Measurements from ENCODE around the gene KRT15.

Gene KRT15

DNA sequence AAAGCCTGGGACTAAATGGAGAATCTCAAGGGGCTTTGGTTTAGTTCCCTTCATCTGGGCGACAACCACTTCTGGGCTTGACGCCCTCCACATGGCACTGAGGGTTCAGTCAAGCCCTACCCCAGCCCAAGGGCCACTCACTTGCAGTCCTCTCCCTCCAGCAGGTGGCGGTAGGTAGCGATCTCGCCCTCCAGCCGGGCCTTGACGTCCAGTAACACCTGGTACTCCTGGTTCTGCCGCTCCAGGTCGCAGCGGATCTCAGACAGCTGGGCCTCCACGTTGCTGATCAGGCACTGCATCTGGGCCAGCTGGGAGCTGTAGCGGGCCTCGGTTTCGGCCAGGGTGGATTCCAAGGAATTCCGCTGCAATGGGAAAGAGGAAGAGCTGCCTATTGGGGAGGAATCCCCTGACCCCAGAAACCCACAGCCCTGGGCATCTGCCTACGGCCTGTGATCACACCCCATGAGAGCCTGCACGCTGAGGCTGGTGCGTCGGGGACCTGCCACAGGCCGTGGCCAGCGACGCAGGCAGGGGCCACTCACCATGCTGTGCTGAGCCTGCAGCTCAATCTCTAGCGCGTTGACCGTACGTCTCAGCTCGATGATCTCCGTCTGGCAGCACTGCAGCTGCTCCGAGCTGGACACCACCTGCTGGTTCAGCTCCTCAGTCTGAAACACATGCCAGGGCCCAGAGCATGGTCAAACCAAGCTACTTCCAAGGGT is 31.7 kb downstream of the KRT15 start:
- no peak for DNase-seq (ENCODE audit: insufficient read length, low spot score)
- TF ChIP-seq, protein P1, sequence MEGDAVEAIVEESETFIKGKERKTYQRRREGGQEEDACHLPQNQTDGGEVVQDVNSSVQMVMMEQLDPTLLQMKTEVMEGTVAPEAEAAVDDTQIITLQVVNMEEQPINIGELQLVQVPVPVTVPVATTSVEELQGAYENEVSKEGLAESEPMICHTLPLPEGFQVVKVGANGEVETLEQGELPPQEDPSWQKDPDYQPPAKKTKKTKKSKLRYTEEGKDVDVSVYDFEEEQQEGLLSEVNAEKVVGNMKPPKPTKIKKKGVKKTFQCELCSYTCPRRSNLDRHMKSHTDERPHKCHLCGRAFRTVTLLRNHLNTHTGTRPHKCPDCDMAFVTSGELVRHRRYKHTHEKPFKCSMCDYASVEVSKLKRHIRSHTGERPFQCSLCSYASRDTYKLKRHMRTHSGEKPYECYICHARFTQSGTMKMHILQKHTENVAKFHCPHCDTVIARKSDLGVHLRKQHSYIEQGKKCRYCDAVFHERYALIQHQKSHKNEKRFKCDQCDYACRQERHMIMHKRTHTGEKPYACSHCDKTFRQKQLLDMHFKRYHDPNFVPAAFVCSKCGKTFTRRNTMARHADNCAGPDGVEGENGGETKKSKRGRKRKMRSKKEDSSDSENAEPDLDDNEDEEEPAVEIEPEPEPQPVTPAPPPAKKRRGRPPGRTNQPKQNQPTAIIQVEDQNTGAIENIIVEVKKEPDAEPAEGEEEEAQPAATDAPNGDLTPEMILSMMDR (IDR thresholded peaks at IDR 0.05; ENCODE audit: insufficient read depth, missing control alignments): peak; percentile 41
- FAIRE-seq: no peak

DNA sequence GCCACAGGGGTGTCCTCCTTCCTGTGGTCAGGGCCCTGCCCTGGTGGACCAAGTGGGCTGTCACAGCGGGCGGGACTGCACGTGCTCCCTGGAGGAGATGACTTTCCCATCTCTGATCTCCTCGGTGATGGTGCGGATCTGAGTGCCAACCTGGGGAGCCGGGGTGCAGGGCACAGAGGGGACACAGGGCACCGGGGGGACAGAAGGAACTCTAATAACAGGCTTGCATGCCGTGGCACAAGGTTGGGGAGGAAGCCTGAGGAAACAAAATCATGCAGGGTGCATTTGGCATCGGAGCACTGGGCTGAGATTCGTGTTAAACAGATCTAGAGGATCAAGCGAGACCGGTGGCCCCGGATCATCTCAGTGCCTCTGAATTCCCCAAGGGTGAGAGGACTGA is 32.4 kb downstream of the KRT15 start:
- TF ChIP-seq, protein P1 (IDR thresholded peaks at IDR 0.05; ENCODE audit: insufficient read depth, missing control alignments): no peak
- FAIRE-seq: no peak
- no peak for DNase-seq (ENCODE audit: insufficient read length, low spot score)

DNA sequence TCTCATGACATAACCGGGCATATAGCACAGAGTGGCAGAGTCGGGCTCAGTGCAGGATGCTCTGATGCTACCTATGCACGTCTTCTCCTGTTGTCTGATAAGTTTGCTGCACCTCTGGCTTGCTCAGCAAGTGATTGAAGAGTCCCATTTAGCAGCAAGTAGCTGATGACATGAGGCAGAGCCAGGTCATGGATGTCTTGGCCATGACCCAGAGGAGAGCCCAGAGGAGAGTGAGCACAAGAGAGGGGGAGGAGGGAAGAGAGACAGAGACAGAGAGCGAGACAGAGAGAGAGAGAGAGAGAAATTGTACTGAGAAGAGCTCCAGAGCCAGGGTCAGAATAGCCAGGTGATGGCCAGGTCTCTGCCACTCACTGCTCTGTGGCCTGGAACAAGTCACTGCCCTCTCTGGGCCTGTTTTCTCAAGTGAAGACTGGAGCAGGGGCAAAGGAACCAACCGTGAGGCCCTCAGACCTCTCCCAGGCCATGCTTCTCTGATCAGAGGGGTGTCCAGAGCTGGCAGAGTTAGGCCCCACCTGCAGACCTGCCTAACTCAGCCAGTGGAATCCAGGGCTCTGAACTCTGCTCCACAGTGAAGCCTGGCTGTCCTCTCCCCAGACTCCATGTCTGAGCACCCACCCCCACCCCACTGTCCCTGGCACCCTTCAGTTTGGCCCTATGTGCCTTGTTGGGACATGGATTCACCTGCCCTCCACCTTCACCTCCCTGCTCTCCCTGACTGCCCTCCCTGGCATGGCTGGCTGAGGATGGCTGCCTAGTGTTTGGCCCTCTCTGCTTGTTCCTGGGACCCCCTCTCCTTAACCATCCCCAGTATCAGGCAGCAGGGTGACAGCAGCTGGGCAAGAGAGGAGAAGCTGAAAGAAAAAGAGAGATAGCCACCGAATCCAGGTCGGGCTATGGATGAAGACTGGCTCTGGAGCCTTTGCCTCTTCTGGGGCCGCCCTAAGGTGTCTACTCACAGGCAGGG is 33.5 kb downstream of the KRT15 start:
- no peak for FAIRE-seq
- TF ChIP-seq, protein P1 (IDR thresholded peaks at IDR 0.05; ENCODE audit: insufficient read depth, missing control alignments): no peak
- DNase-seq (ENCODE audit: insufficient read length, low spot score): no peak

DNA sequence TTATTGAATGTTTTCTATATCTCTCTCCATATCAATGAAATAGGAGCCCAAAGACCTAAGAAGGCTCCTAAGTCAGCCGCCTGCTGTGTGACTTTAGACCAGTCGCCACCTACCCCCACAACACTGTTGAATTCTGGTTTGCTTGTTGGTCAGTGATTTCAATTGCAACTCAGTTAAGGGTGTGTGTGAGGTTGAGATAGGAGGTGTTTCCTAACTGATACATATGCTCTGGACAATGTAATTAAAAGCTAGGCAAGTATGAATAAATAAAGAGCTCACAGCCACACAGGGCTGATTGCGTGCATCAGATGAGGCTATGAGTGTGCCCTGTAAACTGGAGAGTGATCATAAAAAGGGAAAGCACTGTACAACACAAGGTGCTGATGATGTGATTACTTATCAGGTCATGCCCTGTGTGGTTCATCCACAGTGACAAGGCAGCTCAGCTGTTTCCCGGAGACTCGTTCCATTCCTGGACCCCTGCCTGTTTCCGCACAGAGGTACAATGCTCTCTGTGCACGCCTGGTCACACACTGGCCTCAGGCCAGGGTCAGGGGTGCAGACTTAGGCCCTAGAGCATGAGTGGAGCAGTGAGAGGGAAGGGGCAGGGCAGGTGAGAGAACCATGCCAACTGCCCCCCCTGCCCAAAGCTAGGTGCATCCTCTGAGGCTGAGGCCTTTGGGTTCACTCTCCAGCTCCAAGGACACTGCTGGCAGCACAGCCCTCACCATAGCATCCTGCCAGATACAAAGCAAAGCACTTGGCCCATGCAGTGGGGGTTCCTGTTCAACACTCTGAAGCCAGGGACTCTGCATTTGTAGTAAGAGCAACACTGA is 34.5 kb downstream of the KRT15 start:
- FAIRE-seq: no peak
- no peak for DNase-seq (ENCODE audit: insufficient read length, low spot score)
- TF ChIP-seq, protein P1 (IDR thresholded peaks at IDR 0.05; ENCODE audit: insufficient read depth, missing control alignments): no peak

DNA sequence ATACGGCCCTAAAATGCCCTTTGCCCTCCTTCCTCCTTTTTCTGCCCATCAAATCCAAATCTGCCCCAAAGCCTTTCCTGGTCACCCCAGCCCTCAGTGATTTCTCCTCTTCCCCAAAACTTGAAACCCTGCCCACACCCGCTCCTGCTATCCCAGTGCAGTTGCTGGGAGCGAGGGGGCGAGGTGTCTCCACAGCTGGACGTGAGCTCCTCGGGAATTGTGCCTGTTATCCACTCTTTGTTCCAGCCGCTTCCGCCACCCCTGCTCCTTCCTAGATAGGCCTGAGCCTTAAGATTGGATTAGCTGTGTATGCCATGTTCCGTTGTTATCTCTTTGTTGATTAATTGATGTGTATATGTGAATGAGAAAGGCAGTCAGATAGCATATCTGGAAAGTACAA is 35.2 kb downstream of the KRT15 start:
- FAIRE-seq (no peak), DNase-seq (ENCODE audit: insufficient read length, low spot score) (no peak)
- TF ChIP-seq, protein P1 (IDR thresholded peaks at IDR 0.05; ENCODE audit: insufficient read depth, missing control alignments): no peak

DNA sequence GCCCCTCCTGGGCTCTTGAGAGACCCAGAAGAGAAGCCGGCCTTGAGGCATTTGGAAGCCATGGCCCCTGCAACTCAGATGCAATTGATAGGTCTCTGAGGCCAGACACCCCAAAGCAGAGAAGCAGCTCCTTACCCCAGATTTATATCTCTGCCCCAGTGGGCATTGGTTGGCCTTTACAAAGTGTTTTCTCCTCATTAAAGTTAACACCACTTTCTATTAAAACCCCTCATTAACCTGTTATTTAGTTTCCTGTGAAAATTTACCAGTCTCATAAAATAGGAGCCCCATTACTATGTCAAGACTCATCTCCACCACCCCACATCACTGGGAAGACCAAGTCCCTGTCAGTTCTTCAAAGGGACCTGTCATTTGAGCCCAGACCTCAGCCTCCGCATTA is 37.7 kb downstream of the KRT15 start, which contains the start of gene KRT35:
KRT35 (minus strand) TSS at position 116 of the 400 bp plus-strand sequence; CDS start at position 62, 54 bp downstream.
- DNase-seq (ENCODE audit: insufficient read length, low spot score) (no peak), FAIRE-seq (no peak)
- TF ChIP-seq, protein P1 (IDR thresholded peaks at IDR 0.05; ENCODE audit: insufficient read depth, missing control alignments): no peak

Data from D721Med (cell line).